ENCODE results near the gene THADA. TPM values are rescaled to one million over a fixed set of nuclear protein-coding genes. Genes with fewer than 3 reads are reported as not detected.
"Not testable (repeated sequence)": the region's sequence is repeated elsewhere in the genome, so short reads cannot be mapped to it uniquely, and the experiment has no call there.

THADA gene
- total RNA-seq, 1 experiment from 2014 or later, result 29.5 TPM

GRCh38 chr2:43193652-43194120 lies 402.2 kb downstream of the THADA start:
- no peak for DNase-seq (ENCODE audit: low read depth)

GRCh38 chr2:43192744-43193651 lies 402.8 kb downstream of the THADA start:
- no peak for DNase-seq (ENCODE audit: low read depth)

- DNase-seq (ENCODE audit: low read depth), result peak; percentile 24
Measured at GRCh38 chr2:43191947-43192516, 403.8 kb downstream of the THADA start.

- no peak for DNase-seq (ENCODE audit: low read depth)
Measured at GRCh38 chr2:43190311-43191052, 405.4 kb downstream of the THADA start.

GRCh38 chr2:43189861-43190260 lies 406.0 kb downstream of the THADA start:
- DNase-seq (ENCODE audit: low read depth), result not testable (repeated sequence)

- DNase-seq (ENCODE audit: low read depth), result no peak
Measured at GRCh38 chr2:43188561-43189386, 407.1 kb downstream of the THADA start.

GRCh38 chr2:43186679-43187374 lies 409.0 kb downstream of the THADA start:
- DNase-seq (ENCODE audit: low read depth), result no peak

- DNase-seq (ENCODE audit: low read depth), result no peak
Measured at GRCh38 chr2:43186321-43186678, 409.5 kb downstream of the THADA start.

- peak; percentile 81 for DNase-seq (ENCODE audit: low read depth)
Measured at GRCh38 chr2:43185146-43185545, 410.7 kb downstream of the THADA start.

GRCh38 chr2:43184339-43184895 lies 411.4 kb downstream of the THADA start:
- DNase-seq (ENCODE audit: low read depth), result peak; percentile 88

- DNase-seq (ENCODE audit: low read depth), result no peak
Measured at GRCh38 chr2:43183743-43184142, 412.1 kb downstream of the THADA start.

GRCh38 chr2:43180897-43181296 lies 414.9 kb downstream of the THADA start:
- no peak for DNase-seq (ENCODE audit: low read depth)

Small RNA genes lying within 50 kb of the gene (small RNA-seq; reads per million reads assigned to genes)
- gene RF00019 (not detected), gene RN7SL531P (not detected), gene RNU6-958P (not detected)

Other genes starting within 250 kb of the THADA start
- gene PLEKHH2, start 41.2 kb upstream of the THADA start, total RNA-seq (2014; rRNA removed; shearing (Covaris generic)), result 0.29 and 0.40 TPM in 2 replicates
- 0.87 and 1.7 TPM in 2 replicates for gene C1GALT1C1L, start 80.4 kb upstream of the THADA start, total RNA-seq (2014; rRNA removed; shearing (Covaris generic))
- gene DYNC2LI1, start 178.0 kb upstream of the THADA start, total RNA-seq (2014; rRNA removed; shearing (Covaris generic)), result 4.8 and 7.5 TPM in 2 replicates
- not detected in 2 replicates for gene ABCG5, start 242.8 kb upstream of the THADA start, total RNA-seq (2014; rRNA removed; shearing (Covaris generic))
- not detected in 2 replicates for gene ABCG8, start 242.9 kb upstream of the THADA start, total RNA-seq (2014; rRNA removed; shearing (Covaris generic))